Adrenal gland (tissue), 12 donors: ENCODE data around the gene NR6A1. TPM values are rescaled to one million over a fixed set of nuclear protein-coding genes. Genes with fewer than 3 reads are reported as not detected.

Experiments
- DNase-seq, 7 donors: peaks; one replicate each; pipeline ENCODE4 v3.0.0-alpha.2; 2019 to 2020
- H3K27ac ChIP-seq, 5 donors: fragments of 200-600 bp; sonication (generic) in 4 of 5; 1 replicate in 3 of 5; 2 replicates in 2 of 5; pipeline versions ENCODE4 v1.5.1 to v1.8.0; 2016 to 2020; ENCODE audit warnings: mild to moderate bottlenecking in 1 of 5
- H3K27me3 ChIP-seq: fragments of 200-600 bp; 2 replicates; pipeline ENCODE4 v1.8.0; 2021
- H3K36me3 ChIP-seq, 2 donors: fragments of 200-600 bp; replicated peaks in 1 of 2; 1 replicate in 1 of 2; 2 replicates in 1 of 2; pipeline versions ENCODE4 v1.5.1 to v1.8.0; 2018 to 2022
- H3K4me1 ChIP-seq, 2 donors: fragments of 200-600 bp; replicated peaks in 1 of 2; 1 replicate in 1 of 2; 2 replicates in 1 of 2; pipeline versions ENCODE4 v1.5.1 to v1.8.0; 2018 to 2021
- H3K4me3 ChIP-seq, 4 donors: fragments of 200-600 bp; sonication (generic) in 3 of 4; one replicate each; pipeline ENCODE4 v1.5.1; 2016 to 2018
- H3K9me3 ChIP-seq, 3 donors: fragments of 200-600 bp; sonication (generic) in 1 of 3; replicated peaks in 1 of 3; 1 replicate in 2 of 3; 2 replicates in 1 of 3; pipeline versions ENCODE4 v1.5.1 to v1.8.0; 2016 to 2021
- POLR2A ChIP-seq, 2 donors: fragments of 450-650 bp; IDR thresholded peaks; one replicate each; pipeline ENCODE4 v1.6.1; 2017; ENCODE audit warnings: antibody characterized with exemption in 2 of 2, mild to moderate bottlenecking in 2 of 2, moderate library complexity in 1 of 2
- WGBS, 4 donors: extraction: QIAGEN DNeasy Blood & Tissue Kit in 2 of 4; methylation state at CpG; one replicate each; pipeline versions ENCODE4 v1.1.5 to v1.1.7; 2013 to 2017; 5-methylcytosine and 5-hydroxymethylcytosine counted together
- intact Hi-C, 2 donors: fragments of 100-400 bp; cut with DNase I; formaldehyde crosslinking; loops; one replicate each; pipeline versions ENCODE4 v1.14.1 to v1.15.0; 2022 to 2023
- polyA plus RNA-seq, 3 donors: library from polyadenylated mRNA; stranded (reverse); fragments of 200-250 nt in 2 of 3; fragments of 350-450 nt in 1 of 3; fragmentation: Illumina TruSeq in 1 of 3; extraction: RNeasy Lipid Tissue Mini Kit (QIAGEN cat#74804) in 1 of 3; gene quantifications; one replicate each; pipeline ENCODE4 v1.2.3, GENCODE V29; 2013 to 2014
- total RNA-seq, 9 donors: library from RNA; depleted of rRNA in 4 of 9; stranded (reverse); fragments of >200 nt in 4 of 9; fragments of 120-200 nt in 1 of 9; fragmentation: NEBNext Ultra II Directional in 1 of 9; extraction: Animal tissue kit (Norgen Biotek cat#: 25700) in 1 of 9; gene quantifications; one replicate each; pipeline versions ENCODE4 v1.1.0 to v1.2.4, GENCODE V29; 2013 to 2023
- TF ChIP-seq, protein P1 (sequence below), 6 experiments: fragments of 450-650 bp in 4 of 6; fragments of 200-600 bp in 2 of 6; sonication (generic) in 1 of 6; IDR thresholded peaks; 1 replicate in 5 of 6; 2 replicates in 1 of 6; pipeline versions ENCODE4 v1.5.1 to v1.8.0; 2016 to 2021; ENCODE audit warnings: antibody characterized with exemption in 6 of 6, mild to moderate bottlenecking in 2 of 6, moderate library complexity in 1 of 6
- donor health status: healthy with polysubstance abuse.
- donor health status: Bipolar disorder and iron deficiency.
- donor health status: DM: yes; HTN: yes; CAD: no.
- donor health status: DM: no; HTN: no; CAD: no.
- donor health status: DM: no; HTN: no; CAD: no.
- donor health status: DM: yes; HTN: yes; CAD: no.

Gene NR6A1
- total and polyA plus RNA-seq, 12 donors: 0.46 to 9.8 (median 1.5) TPM

DNA sequence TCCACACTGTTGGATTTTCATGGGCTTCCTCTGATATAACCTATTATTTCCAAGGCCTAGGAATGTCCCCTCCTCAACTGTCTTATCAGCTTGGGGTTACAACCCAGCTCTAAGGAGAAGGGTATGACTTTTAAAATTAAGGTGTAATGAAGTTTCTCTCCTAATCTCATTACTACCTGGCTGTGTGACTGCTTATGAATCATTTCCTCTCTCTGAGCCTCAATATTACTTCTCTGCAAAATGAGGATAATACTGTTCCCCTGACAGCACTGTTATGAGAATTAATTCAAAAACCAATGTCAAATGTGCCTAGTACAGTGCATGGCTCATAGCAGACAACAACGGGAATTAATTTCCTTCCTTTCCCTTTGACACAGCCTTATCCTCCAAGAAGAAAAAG, 118.9 kb downstream of the NR6A1 start:
- DNase-seq: no peak
- peaks cover 0 to 9% of the 10 kb centered on the region in 2 donors for H3K4me1 ChIP-seq
- no peaks in the 10 kb centered on the region for H3K27me3 ChIP-seq
- TF ChIP-seq, protein P1, sequence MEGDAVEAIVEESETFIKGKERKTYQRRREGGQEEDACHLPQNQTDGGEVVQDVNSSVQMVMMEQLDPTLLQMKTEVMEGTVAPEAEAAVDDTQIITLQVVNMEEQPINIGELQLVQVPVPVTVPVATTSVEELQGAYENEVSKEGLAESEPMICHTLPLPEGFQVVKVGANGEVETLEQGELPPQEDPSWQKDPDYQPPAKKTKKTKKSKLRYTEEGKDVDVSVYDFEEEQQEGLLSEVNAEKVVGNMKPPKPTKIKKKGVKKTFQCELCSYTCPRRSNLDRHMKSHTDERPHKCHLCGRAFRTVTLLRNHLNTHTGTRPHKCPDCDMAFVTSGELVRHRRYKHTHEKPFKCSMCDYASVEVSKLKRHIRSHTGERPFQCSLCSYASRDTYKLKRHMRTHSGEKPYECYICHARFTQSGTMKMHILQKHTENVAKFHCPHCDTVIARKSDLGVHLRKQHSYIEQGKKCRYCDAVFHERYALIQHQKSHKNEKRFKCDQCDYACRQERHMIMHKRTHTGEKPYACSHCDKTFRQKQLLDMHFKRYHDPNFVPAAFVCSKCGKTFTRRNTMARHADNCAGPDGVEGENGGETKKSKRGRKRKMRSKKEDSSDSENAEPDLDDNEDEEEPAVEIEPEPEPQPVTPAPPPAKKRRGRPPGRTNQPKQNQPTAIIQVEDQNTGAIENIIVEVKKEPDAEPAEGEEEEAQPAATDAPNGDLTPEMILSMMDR (IDR thresholded peaks at IDR 0.05): no peak
- no peak for TF ChIP-seq POLR2A (IDR thresholded peaks at IDR 0.05)
- no peak overlapping the region for H3K27ac ChIP-seq
- intact Hi-C loops: no loop called here
- no peaks in the 10 kb centered on the region for H3K36me3 ChIP-seq
- no peak overlapping the region for H3K4me3 ChIP-seq
- WGBS, 4 donors: 58 to 74% (median 72%) methylated on average over 1 of the region's 1 CpG
- H3K9me3 ChIP-seq: no peaks in the 10 kb centered on the region

DNA sequence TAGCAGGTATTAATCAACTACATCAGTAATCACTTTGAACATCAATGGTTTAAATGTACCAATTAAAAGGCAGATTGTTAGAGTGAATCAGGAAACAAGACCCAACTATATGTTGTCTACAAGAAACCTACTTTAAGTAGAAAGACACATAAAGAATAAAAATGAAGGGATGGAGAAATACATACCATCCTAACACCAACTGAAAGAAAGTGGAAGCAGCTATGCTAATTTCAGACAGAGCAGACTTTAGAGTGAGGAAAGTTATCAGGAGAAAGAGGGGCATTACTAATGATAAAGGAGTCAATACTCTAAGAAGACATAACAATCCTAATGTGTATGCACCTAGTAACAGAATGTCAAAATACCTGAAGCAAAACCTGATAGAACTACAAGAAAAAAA, 125.8 kb downstream of the NR6A1 start:
- Histone ChIP-seq H3K27me3 (no peaks in the 10 kb centered on the region), H3K27ac (no peak overlapping the region), H3K36me3 (no peaks in the 10 kb centered on the region), H3K4me1 (no peaks in the 10 kb centered on the region), H3K4me3 (no peak overlapping the region), H3K9me3 (no peaks in the 10 kb centered on the region)
- intact Hi-C loops: no loop called here
- no peak for DNase-seq
- TF ChIP-seq POLR2A (IDR thresholded peaks at IDR 0.05): no peak
- TF ChIP-seq, protein P1 (IDR thresholded peaks at IDR 0.05): no peak

DNA sequence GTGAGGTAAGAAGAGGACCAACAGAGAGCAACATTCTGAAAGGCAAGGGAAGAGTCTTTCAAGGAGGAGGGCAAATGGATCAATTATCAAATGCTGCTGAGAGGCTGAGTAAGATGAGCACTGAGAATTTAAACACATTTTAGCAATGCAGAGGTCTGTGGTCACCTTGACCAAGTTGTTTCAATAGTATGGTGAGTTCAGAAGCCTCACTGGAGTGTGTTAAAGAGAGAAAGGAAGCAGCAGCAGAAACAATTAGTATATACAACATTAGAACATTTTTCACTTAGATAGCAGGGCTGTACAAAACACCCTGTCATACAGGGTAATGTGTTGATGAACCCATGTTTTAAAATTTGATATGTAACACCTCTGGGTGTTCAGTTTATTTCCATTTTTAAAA, 131.5 kb downstream of the NR6A1 start:
- no peaks in the 10 kb centered on the region for H3K27me3 ChIP-seq
- no peak overlapping the region for H3K4me3 ChIP-seq
- no peaks in the 10 kb centered on the region for H3K4me1 ChIP-seq
- no peak for TF ChIP-seq POLR2A (IDR thresholded peaks at IDR 0.05)
- TF ChIP-seq, protein P1 (IDR thresholded peaks at IDR 0.05): no peak
- no peaks in the 10 kb centered on the region for H3K36me3 ChIP-seq
- intact Hi-C loops: no loop called here
- DNase-seq: no peak
- no peaks in the 10 kb centered on the region for H3K9me3 ChIP-seq
- H3K27ac ChIP-seq: no peak overlapping the region

DNA sequence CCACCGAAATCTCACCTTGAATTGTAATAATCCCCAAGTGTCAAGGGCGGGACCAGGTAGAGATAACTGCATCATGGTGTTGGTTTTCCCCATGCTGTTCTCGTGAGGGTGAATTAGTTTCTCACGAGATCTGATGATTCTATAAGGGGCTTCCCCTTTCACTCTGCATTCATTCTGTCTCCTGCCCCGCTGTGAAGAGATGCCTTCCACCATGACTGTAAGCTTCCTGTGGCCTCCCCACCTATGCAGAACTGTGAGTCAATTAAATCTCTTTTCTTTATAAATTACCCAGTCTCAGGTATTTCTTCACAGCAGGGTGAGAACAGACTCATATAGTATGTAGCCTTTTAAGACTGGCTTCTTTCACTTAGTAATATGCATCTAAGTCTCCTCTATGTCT, 135.8 kb downstream of the NR6A1 start:
- no peak overlapping the region for H3K4me3 ChIP-seq
- no peak for DNase-seq
- no peaks in the 10 kb centered on the region for H3K27me3 ChIP-seq
- peaks cover 0 to 5% of the 10 kb centered on the region in 2 donors for H3K4me1 ChIP-seq
- intact Hi-C loops: no loop called here
- H3K36me3 ChIP-seq: no peaks in the 10 kb centered on the region
- H3K27ac ChIP-seq: no peak overlapping the region
- H3K9me3 ChIP-seq: no peaks in the 10 kb centered on the region
- 90 to 100% (median 95%) methylated on average over 4 to 5 of the region's 5 CpGs for WGBS, 4 donors
- no peak for TF ChIP-seq POLR2A (IDR thresholded peaks at IDR 0.05)
- TF ChIP-seq, protein P1 (IDR thresholded peaks at IDR 0.05): no peak
